Suprapubic skin (tissue), 4 donors: Measurements from ENCODE around the gene LRRC25. TPM values are rescaled to one million over a fixed set of nuclear protein-coding genes. Genes with fewer than 3 reads are reported as not detected.

Source experiments
- DNase-seq, 2 donors: peaks; one replicate each; pipeline ENCODE4 v3.0.0-alpha.2; 2019; ENCODE audit warnings: low spot score in 2 of 2
- H3K27ac ChIP-seq: fragments of 200-600 bp; sonication (generic); one replicate; pipeline ENCODE4 v1.5.1; 2019
- H3K27me3 ChIP-seq: fragments of 200-600 bp; sonication (generic); one replicate; pipeline ENCODE4 v1.5.1; 2019
- H3K36me3 ChIP-seq: fragments of 200-600 bp; sonication (generic); one replicate; pipeline ENCODE4 v1.5.1; 2019
- H3K4me1 ChIP-seq: fragments of 200-600 bp; sonication (generic); one replicate; pipeline ENCODE4 v1.5.1; 2019
- H3K4me3 ChIP-seq: fragments of 200-600 bp; sonication (generic); one replicate; pipeline ENCODE4 v1.5.1; 2019; ENCODE audit warnings: mild to moderate bottlenecking
- H3K9me3 ChIP-seq: fragments of 200-600 bp; sonication (generic); one replicate; pipeline ENCODE4 v1.5.1; 2019
- EP300 ChIP-seq: sonication (generic); formaldehyde crosslinking; IDR thresholded peaks from one replicate; pipeline ENCODE4 v1.6.1; 2017; ENCODE audit warnings: antibody characterized with exemption
- POLR2A ChIP-seq, 2 donors: fragments of 450-650 bp; IDR thresholded peaks; one replicate each; pipeline ENCODE4 v1.6.1; 2017; ENCODE audit warnings: antibody characterized with exemption in 2 of 2, mild to moderate bottlenecking in 2 of 2, moderate library complexity in 2 of 2
- POLR2AphosphoS5 ChIP-seq, 3 donors: sonication (generic); formaldehyde crosslinking; IDR thresholded peaks; one replicate each; pipeline ENCODE4 v1.6.1; 2017; ENCODE audit warnings: antibody characterized with exemption in 3 of 3
- WGBS: methylation state at CpG from one replicate; pipeline ENCODE4 v1.1.5; 2018; 5-methylcytosine and 5-hydroxymethylcytosine counted together
- total RNA-seq, 4 donors: library from RNA; depleted of rRNA; stranded (reverse); fragments of >200 nt; gene quantifications; one replicate each; pipeline ENCODE4 v1.1.0, GENCODE V29; 2016
- TF ChIP-seq, protein P1 (sequence below), 2 donors: fragments of 200-600 bp in 1 of 2; fragments of 450-650 bp in 1 of 2; sonication (generic) in 1 of 2; IDR thresholded peaks; one replicate each; pipeline ENCODE4 v1.5.1; 2016 to 2019; ENCODE audit warnings: antibody characterized with exemption in 2 of 2, mild to moderate bottlenecking in 1 of 2, moderate library complexity in 1 of 2

LRRC25 gene
- total RNA-seq, 4 donors from 2014 or later = 0.59 to 0.79 (median 0.73) TPM; not detected in 1

DNA sequence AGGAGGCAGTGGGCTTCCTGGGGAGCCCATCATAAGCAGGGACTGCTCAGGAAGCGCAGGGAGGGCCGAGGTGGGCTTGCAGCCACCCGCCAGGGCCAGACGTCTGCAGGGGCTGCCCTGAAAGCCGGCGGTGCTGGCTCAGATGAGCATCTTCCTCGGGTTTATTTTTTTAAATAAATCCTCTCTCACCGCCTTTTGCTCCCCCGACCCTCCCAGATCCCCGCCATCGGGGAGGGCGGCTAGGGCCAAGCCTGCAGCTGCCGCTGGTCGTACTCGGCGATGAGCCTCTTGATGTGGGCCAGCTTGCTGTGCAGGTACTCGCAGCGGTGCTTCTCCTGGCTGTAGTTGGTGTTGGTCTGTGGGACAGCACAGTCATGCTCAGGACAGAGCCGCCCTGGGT is 47.1 kb upstream of the LRRC25 start:
- no peak overlapping the region for H3K27ac ChIP-seq
- peaks cover 57% of the 10 kb centered on the region for H3K36me3 ChIP-seq
- no peak for DNase-seq
- no peaks in the 10 kb centered on the region for H3K9me3 ChIP-seq
- no peak overlapping the region for H3K4me3 ChIP-seq
- no peak for TF ChIP-seq POLR2AphosphoS5 (IDR thresholded peaks at IDR 0.05)
- TF ChIP-seq POLR2A (IDR thresholded peaks at IDR 0.05) = no peak
- TF ChIP-seq EP300 = no peak
- TF ChIP-seq, protein P1, sequence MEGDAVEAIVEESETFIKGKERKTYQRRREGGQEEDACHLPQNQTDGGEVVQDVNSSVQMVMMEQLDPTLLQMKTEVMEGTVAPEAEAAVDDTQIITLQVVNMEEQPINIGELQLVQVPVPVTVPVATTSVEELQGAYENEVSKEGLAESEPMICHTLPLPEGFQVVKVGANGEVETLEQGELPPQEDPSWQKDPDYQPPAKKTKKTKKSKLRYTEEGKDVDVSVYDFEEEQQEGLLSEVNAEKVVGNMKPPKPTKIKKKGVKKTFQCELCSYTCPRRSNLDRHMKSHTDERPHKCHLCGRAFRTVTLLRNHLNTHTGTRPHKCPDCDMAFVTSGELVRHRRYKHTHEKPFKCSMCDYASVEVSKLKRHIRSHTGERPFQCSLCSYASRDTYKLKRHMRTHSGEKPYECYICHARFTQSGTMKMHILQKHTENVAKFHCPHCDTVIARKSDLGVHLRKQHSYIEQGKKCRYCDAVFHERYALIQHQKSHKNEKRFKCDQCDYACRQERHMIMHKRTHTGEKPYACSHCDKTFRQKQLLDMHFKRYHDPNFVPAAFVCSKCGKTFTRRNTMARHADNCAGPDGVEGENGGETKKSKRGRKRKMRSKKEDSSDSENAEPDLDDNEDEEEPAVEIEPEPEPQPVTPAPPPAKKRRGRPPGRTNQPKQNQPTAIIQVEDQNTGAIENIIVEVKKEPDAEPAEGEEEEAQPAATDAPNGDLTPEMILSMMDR (IDR thresholded peaks at IDR 0.05) = no peak
- H3K4me1 ChIP-seq = peaks cover 10% of the 10 kb centered on the region
- WGBS = 88% methylated on average over 11 of the region's 19 CpGs
- H3K27me3 ChIP-seq = no peaks in the 10 kb centered on the region

DNA sequence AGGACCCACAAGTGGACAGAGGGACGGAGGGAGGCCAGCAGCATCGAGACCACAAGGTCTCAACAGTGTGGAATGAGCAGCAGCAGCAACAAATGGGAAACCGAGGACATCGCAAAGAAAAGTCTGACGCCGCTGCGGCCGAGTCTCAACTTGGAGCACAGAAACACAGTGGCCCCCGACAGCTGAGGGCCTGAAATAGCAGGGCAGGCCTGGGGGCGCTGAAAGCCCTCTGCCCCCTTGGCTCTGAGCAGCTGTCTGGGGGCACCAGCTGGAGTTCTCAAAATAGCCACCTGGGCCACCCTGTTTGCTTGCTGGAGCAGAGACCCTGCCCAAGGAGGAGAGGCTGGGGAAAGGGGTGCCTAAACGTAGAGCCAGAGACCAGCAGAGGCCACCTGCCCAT is 46.4 kb upstream of the LRRC25 start:
- H3K9me3 ChIP-seq = no peaks in the 10 kb centered on the region
- no peak overlapping the region for H3K4me3 ChIP-seq
- peaks cover 51% of the 10 kb centered on the region for H3K36me3 ChIP-seq
- H3K4me1 ChIP-seq = peaks cover 17% of the 10 kb centered on the region
- WGBS = 89% methylated on average over 11 of the region's 11 CpGs
- DNase-seq = no peak
- H3K27ac ChIP-seq = no peak overlapping the region
- TF ChIP-seq, protein P1 (IDR thresholded peaks at IDR 0.05) = no peak
- TF ChIP-seq POLR2AphosphoS5 (IDR thresholded peaks at IDR 0.05) (no peak), POLR2A (IDR thresholded peaks at IDR 0.05) (no peak), EP300 (no peak)
- H3K27me3 ChIP-seq = no peaks in the 10 kb centered on the region

DNA sequence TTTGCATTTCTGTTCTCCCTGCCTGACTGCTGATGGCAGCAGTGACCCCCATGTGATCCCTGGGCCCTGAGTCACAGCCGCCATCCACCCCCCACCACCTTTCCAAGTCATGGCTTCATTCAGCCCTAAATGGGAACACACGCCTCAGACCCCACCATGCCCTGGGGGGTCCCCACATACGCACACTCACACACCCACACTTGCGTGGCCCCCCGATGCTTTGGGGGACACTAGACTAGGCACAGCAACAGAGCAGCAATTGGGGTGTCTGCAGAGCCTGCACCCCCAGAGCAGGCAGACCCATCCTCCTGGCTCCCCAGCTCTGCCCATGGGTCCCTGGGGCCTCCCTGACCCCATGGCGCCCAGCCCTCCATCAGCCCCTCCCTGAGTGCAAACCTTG is 46.0 kb upstream of the LRRC25 start:
- H3K27ac ChIP-seq = no peak overlapping the region
- no peaks in the 10 kb centered on the region for H3K9me3 ChIP-seq
- no peaks in the 10 kb centered on the region for H3K27me3 ChIP-seq
- TF ChIP-seq EP300 (no peak), POLR2A (IDR thresholded peaks at IDR 0.05) (no peak), POLR2AphosphoS5 (IDR thresholded peaks at IDR 0.05) (no peak)
- TF ChIP-seq, protein P1 (IDR thresholded peaks at IDR 0.05) = no peak
- DNase-seq = no peak
- H3K4me3 ChIP-seq = no peak overlapping the region
- H3K36me3 ChIP-seq = peaks cover 46% of the 10 kb centered on the region
- 81% methylated on average over 6 of the region's 6 CpGs for WGBS
- peaks cover 21% of the 10 kb centered on the region for H3K4me1 ChIP-seq

DNA sequence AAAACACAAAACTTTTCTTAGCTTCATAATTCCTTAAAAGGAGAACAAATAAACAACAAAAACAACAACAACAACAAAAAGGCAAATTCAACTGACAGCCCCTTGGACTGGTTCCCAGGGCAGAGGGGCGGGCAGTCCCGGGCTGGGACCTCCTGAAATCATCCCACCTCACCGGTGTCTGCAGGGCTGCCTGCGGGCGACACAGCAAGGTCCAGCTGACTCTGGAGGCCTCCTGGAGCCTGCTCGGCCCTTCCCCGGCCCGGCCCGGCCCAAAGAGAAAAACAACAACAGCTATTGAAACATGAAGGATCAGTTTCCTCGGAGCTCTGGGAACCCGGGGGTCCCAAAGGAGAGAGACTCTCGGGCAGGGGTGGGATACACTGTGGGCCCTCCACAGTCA is 45.5 kb upstream of the LRRC25 start:
- Histone ChIP-seq H3K36me3 (peaks cover 42% of the 10 kb centered on the region), H3K27ac (no peak overlapping the region), H3K4me3 (no peak overlapping the region), H3K9me3 (no peaks in the 10 kb centered on the region), H3K4me1 (peaks cover 26% of the 10 kb centered on the region), H3K27me3 (no peaks in the 10 kb centered on the region)
- no peak for TF ChIP-seq POLR2AphosphoS5 (IDR thresholded peaks at IDR 0.05)
- no peak for DNase-seq
- 80% methylated on average over 9 of the region's 12 CpGs for WGBS

DNA sequence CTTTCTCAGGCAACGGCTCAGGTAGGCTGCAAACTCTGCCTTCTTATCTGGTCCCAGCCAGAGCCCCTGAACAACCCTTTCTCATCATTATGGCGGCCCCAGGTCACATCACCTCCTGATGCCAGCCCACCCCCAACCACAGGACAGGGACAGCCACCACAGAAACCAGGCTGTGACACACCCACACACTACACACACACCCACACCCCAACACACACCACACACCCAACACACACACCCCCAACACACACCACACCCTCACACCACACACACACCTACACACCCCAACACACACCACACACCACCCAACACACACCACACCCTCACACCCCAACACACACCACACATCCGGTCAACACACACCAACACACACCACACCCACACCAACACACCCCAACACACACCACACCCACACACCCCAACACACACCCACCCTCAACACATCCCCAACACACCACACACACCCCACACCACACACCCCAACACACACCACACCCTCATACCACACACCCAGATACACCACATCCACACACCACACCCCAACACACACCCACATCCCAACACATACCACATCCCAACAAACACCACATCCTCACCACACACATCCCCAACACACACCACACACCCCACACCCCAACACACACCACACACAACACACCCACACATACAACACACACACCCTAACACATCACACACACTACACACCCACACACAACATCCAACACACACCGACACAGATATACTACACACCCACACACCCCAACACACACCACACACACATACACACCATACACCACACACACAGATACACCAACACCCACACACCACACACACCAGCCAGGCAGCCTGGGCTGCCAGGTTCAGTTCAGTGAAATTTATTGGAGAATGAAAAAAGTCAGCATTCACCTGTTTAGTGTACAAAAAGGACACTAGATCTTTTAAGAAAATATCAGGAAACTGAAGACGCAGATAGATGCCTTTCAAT is 44.7 kb upstream of the LRRC25 start:
- Histone ChIP-seq H3K4me3 (no peak overlapping the region), H3K9me3 (no peaks in the 10 kb centered on the region), H3K27ac (no peak overlapping the region), H3K27me3 (no peaks in the 10 kb centered on the region), H3K4me1 (peaks cover 34% of the 10 kb centered on the region), H3K36me3 (peaks cover 37% of the 10 kb centered on the region)
- TF ChIP-seq EP300 (no peak), POLR2AphosphoS5 (IDR thresholded peaks at IDR 0.05) (no peak), POLR2A (IDR thresholded peaks at IDR 0.05) (no peak)
- TF ChIP-seq, protein P1 (IDR thresholded peaks at IDR 0.05) = no peak
- WGBS = 67% methylated on average over 5 of the region's 5 CpGs
- DNase-seq = no peak
